ENCODE results near the gene FARP1. TPM values are rescaled to one million over a fixed set of nuclear protein-coding genes. Genes with fewer than 3 reads are reported as not detected.

FARP1 gene
- total RNA-seq, 1 donor from 2014 or later = 17.7 TPM

DNA sequence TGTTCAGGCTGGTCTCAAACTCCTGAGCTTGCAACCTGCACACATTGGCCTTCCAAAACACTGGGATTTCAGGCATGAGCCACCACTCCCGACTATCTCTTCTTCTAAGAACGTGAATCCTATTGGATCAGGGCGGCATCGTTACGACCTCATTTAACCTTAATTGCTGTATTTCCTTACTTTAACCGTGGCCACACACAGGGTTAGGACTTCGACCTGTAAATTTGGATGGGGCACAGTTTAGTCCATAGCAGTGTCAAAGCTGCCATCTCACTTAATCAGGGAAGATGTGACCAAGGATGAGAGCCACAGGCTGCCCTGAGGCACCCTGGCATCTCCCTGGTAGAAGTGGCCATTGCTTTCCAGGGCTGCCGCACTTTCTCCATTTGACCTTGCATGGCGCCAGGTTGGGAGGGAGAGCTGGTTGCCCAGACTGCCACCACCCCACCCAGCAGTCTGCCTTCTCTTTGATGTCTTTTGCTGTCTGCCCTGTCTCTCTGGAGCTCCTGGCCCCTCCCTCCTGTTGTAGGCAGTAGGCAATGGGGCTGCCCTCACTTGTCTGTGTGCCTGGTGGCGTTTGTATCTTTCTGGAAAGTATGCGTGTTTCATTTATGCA lies 175.5 kb downstream of the FARP1 start:
- DNase-seq (ENCODE audit: extremely low spot score in 2 of 2) = no peak
- Histone ChIP-seq H3K27ac (no peak overlapping the region), H3K4me3 (no peak overlapping the region), H3K27me3 (no peaks in the 10 kb centered on the region), H3K4me1 (no peaks in the 10 kb centered on the region), H3K36me3 (no peaks in the 10 kb centered on the region), H3K9me3 (no peaks in the 10 kb centered on the region)
- TF ChIP-seq, protein P1, sequence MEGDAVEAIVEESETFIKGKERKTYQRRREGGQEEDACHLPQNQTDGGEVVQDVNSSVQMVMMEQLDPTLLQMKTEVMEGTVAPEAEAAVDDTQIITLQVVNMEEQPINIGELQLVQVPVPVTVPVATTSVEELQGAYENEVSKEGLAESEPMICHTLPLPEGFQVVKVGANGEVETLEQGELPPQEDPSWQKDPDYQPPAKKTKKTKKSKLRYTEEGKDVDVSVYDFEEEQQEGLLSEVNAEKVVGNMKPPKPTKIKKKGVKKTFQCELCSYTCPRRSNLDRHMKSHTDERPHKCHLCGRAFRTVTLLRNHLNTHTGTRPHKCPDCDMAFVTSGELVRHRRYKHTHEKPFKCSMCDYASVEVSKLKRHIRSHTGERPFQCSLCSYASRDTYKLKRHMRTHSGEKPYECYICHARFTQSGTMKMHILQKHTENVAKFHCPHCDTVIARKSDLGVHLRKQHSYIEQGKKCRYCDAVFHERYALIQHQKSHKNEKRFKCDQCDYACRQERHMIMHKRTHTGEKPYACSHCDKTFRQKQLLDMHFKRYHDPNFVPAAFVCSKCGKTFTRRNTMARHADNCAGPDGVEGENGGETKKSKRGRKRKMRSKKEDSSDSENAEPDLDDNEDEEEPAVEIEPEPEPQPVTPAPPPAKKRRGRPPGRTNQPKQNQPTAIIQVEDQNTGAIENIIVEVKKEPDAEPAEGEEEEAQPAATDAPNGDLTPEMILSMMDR (IDR thresholded peaks at IDR 0.05) = no peak
- TF ChIP-seq POLR2A (IDR thresholded peaks at IDR 0.05) (no peak), POLR2AphosphoS5 (IDR thresholded peaks at IDR 0.05; ENCODE audit: insufficient read depth in 1 of 2, low read depth in 1 of 2) (no peak)
- intact Hi-C loops (cut with DNase I) = no loop called here

DNA sequence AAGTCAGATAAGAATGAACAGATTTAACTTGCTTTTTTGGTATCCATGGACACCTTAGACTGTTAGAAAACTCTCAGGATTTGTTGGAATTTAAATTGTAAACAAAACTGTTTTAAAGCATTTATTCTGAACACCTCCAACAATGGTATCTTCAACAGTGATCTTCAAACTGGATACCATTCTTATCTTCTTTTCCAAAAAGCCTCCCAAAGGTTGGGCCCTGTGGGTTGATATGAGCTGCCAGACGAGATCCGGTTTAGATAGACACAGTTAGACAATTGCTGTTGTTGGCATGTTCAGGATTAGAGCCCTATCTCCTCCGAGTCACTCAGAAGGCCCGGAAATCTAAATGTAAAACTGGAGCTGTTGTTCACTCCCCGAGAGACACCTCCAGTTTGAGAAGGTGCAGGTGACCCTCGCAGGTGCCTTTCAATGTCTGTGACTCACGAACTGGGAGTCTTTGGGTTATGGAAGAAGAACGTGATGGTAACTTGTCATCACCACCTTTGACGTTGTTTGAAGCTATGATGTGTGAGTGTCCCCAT lies 177.7 kb downstream of the FARP1 start:
- no peaks in the 10 kb centered on the region for H3K4me1 ChIP-seq
- intact Hi-C loops (cut with DNase I) = no loop called here
- H3K36me3 ChIP-seq = no peaks in the 10 kb centered on the region
- no peak for DNase-seq (ENCODE audit: extremely low spot score in 2 of 2)
- no peak overlapping the region for H3K4me3 ChIP-seq
- TF ChIP-seq, protein P1 (IDR thresholded peaks at IDR 0.05) = no peak
- TF ChIP-seq POLR2A (IDR thresholded peaks at IDR 0.05) (no peak), POLR2AphosphoS5 (IDR thresholded peaks at IDR 0.05; ENCODE audit: insufficient read depth in 1 of 2, low read depth in 1 of 2) (no peak)
- H3K9me3 ChIP-seq = no peaks in the 10 kb centered on the region
- H3K27ac ChIP-seq = no peak overlapping the region
- no peaks in the 10 kb centered on the region for H3K27me3 ChIP-seq

DNA sequence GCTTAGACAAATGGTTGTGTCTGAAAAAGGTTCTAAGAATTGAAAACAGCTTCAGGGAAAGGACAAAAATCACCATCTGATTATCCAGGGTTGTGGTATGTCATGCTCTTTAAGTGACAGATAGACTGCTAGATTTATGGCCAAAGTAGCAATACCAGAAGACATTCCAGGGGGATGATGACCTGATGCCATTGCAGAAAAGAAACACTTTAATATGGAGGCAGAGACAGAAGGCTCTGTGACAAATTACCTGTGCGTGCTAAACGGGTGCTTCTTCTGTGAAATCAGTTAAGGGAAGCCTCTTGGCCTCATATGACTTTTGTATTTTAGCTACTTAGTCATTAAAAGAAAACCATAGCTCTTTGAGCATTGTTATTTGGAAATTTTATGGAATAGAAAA lies 178.5 kb downstream of the FARP1 start:
- H3K27ac ChIP-seq = no peak overlapping the region
- no peak for DNase-seq (ENCODE audit: extremely low spot score in 2 of 2)
- TF ChIP-seq, protein P1 (IDR thresholded peaks at IDR 0.05) = no peak
- TF ChIP-seq POLR2AphosphoS5 (IDR thresholded peaks at IDR 0.05; ENCODE audit: insufficient read depth in 1 of 2, low read depth in 1 of 2) (no peak), POLR2A (IDR thresholded peaks at IDR 0.05) (no peak)
- intact Hi-C loops (cut with DNase I) = no loop called here
- no peaks in the 10 kb centered on the region for H3K9me3 ChIP-seq
- no peaks in the 10 kb centered on the region for H3K27me3 ChIP-seq
- H3K4me1 ChIP-seq = no peaks in the 10 kb centered on the region
- H3K4me3 ChIP-seq = no peak overlapping the region
- H3K36me3 ChIP-seq = no peaks in the 10 kb centered on the region

DNA sequence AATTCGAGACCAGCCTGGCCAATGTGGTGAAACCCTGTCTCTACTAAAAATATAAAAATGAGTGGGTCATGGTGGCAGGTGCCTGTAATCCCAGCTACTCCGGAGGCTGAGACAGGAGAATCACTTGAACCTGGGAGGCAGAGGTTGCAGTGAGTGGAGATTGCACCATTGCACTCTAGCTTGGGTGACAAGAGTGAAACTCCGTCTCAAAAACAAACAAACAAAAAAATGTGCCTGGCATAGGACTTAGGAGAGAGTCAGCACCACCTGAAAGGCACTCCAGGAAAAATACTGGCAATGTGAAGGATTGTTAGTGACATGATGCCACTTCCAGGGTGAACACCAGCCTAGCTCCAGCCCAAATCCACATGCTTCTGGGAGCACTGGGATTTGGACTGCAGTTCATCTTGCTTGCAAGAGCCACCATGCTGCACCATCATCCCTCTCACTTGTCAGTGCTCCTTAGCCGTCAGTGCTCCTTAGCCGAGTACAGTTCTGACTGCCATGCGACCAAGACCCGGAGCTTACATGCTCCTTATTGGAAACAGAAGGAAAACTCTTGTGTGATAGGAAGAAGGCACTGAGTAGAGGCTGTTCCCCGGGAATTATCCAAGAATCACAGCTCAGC lies 179.3 kb downstream of the FARP1 start:
- no peaks in the 10 kb centered on the region for H3K27me3 ChIP-seq
- no peaks in the 10 kb centered on the region for H3K36me3 ChIP-seq
- DNase-seq (ENCODE audit: extremely low spot score in 2 of 2) = no peak
- H3K4me3 ChIP-seq = no peak overlapping the region
- no peaks in the 10 kb centered on the region for H3K4me1 ChIP-seq
- no peak overlapping the region for H3K27ac ChIP-seq
- no peaks in the 10 kb centered on the region for H3K9me3 ChIP-seq
- intact Hi-C loops (cut with DNase I) = no loop called here
- TF ChIP-seq POLR2AphosphoS5 (IDR thresholded peaks at IDR 0.05; ENCODE audit: insufficient read depth in 1 of 2, low read depth in 1 of 2) = no peak
- TF ChIP-seq POLR2A (IDR thresholded peaks at IDR 0.05) = no peak
- TF ChIP-seq, protein P1 (IDR thresholded peaks at IDR 0.05) = no peak

DNA sequence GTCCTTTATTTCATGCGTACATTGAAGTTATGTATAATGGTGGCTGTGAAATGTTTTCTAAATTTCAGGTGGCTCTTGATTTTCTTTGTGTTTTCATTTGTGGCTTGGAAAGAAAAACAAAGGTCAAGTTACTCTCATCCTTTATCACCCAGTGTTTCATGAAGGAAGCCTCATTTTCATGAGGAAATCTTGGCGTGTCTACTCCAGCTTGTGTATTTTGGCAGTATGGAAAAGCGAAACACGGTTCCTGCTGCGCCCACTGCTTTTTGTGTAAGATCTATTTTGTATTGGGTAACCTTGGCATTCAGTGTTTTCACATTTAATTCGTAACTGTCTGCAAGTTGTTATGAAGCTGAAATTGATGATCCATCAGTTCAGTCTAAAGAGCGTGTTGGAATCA lies 181.2 kb downstream of the FARP1 start:
- Histone ChIP-seq H3K27ac (no peak overlapping the region), H3K4me1 (no peaks in the 10 kb centered on the region), H3K36me3 (no peaks in the 10 kb centered on the region), H3K4me3 (no peak overlapping the region), H3K9me3 (no peaks in the 10 kb centered on the region), H3K27me3 (no peaks in the 10 kb centered on the region)
- intact Hi-C loops (cut with DNase I) = no loop called here
- TF ChIP-seq POLR2A (IDR thresholded peaks at IDR 0.05) (no peak), POLR2AphosphoS5 (IDR thresholded peaks at IDR 0.05; ENCODE audit: insufficient read depth in 1 of 2, low read depth in 1 of 2) (no peak)
- TF ChIP-seq, protein P1 (IDR thresholded peaks at IDR 0.05) = no peak
- DNase-seq (ENCODE audit: extremely low spot score in 2 of 2) = no peak
